ENCODE results near the gene NIPAL4. TPM values are rescaled to one million over a fixed set of nuclear protein-coding genes. Genes with fewer than 3 reads are reported as not detected.

Gene NIPAL4
- total RNA-seq, 1 donor from 2014 or later: 0.49 TPM

- TF ChIP-seq CTCF (IDR thresholded peaks at IDR 0.05; ENCODE audit: unreplicated experiment): no peak
- peaks cover 13% of the 10 kb centered on the region for H3K4me1 Mint-ChIP-seq
- no peaks in the 10 kb centered on the region for H3K9me3 Mint-ChIP-seq
- DNase-seq (ENCODE audit: low spot score in 2 of 2, unreplicated experiment in 2 of 2): no peak
- H3K27ac Mint-ChIP-seq: no peak overlapping the region
- H3K27me3 Mint-ChIP-seq (ENCODE audit: low read depth): peaks cover 40% of the 10 kb centered on the region
- no peak overlapping the region for H3K4me3 Mint-ChIP-seq
- H3K36me3 Mint-ChIP-seq: no peaks in the 10 kb centered on the region
Measured at GRCh38 chr5:157463621-157464518, 3.9 kb downstream of the NIPAL4 start.

GRCh38 chr5:157464519-157465171, 4.6 kb downstream of the NIPAL4 start:
- Mint-ChIP-seq H3K36me3 (no peaks in the 10 kb centered on the region), H3K4me1 (peaks cover 11% of the 10 kb centered on the region), H3K27ac (no peak overlapping the region), H3K27me3 (ENCODE audit: low read depth) (peaks cover 32% of the 10 kb centered on the region), H3K9me3 (no peaks in the 10 kb centered on the region), H3K4me3 (no peak overlapping the region)
- no peak for DNase-seq (ENCODE audit: low spot score in 2 of 2, unreplicated experiment in 2 of 2)
- no peak for TF ChIP-seq CTCF (IDR thresholded peaks at IDR 0.05; ENCODE audit: unreplicated experiment)

- Mint-ChIP-seq H3K27me3 (ENCODE audit: low read depth) (peaks cover 5% of the 10 kb centered on the region), H3K9me3 (no peaks in the 10 kb centered on the region), H3K4me3 (no peak overlapping the region), H3K27ac (no peak overlapping the region), H3K36me3 (no peaks in the 10 kb centered on the region), H3K4me1 (peaks cover 9% of the 10 kb centered on the region)
- DNase-seq (ENCODE audit: low spot score in 2 of 2, unreplicated experiment in 2 of 2): no peak
- no peak for TF ChIP-seq CTCF (IDR thresholded peaks at IDR 0.05; ENCODE audit: unreplicated experiment)
Measured at GRCh38 chr5:157468293-157468965, 8.4 kb downstream of the NIPAL4 start.

- no peaks in the 10 kb centered on the region for H3K9me3 Mint-ChIP-seq
- H3K27ac Mint-ChIP-seq: no peak overlapping the region
- no peaks in the 10 kb centered on the region for H3K36me3 Mint-ChIP-seq
- no peak overlapping the region for H3K4me3 Mint-ChIP-seq
- TF ChIP-seq CTCF (IDR thresholded peaks at IDR 0.05; ENCODE audit: unreplicated experiment): peak; percentile 18
- DNase-seq (ENCODE audit: low spot score in 2 of 2, unreplicated experiment in 2 of 2): no peak
- H3K27me3 Mint-ChIP-seq (ENCODE audit: low read depth): no peaks in the 10 kb centered on the region
- H3K4me1 Mint-ChIP-seq: peaks cover 6% of the 10 kb centered on the region
Measured at GRCh38 chr5:157469073-157469472, 9.1 kb downstream of the NIPAL4 start.

GRCh38 chr5:157469687-157470086, 9.7 kb downstream of the NIPAL4 start:
- Mint-ChIP-seq H3K27ac (no peak overlapping the region), H3K4me3 (no peak overlapping the region), H3K36me3 (no peaks in the 10 kb centered on the region), H3K4me1 (no peaks in the 10 kb centered on the region), H3K27me3 (ENCODE audit: low read depth) (no peaks in the 10 kb centered on the region), H3K9me3 (no peaks in the 10 kb centered on the region)
- no peak for TF ChIP-seq CTCF (IDR thresholded peaks at IDR 0.05; ENCODE audit: unreplicated experiment)
- no peak for DNase-seq (ENCODE audit: low spot score in 2 of 2, unreplicated experiment in 2 of 2)
